ENCODE results near the gene CTIF. TPM values are rescaled to one million over a fixed set of nuclear protein-coding genes. Genes with fewer than 3 reads are reported as not detected.
A peak's percentile ranks its signal among the peaks of the same experiment; 100 is the strongest.
"Not testable (repeated sequence)": the region's sequence is repeated elsewhere in the genome, so short reads cannot be mapped to it uniquely, and the experiment has no call there.

The CTIF gene
- total RNA-seq, 1 experiment from 2014 or later = 5.0 TPM

GRCh38 chr18:48642503-48642902 is 103.7 kb downstream of the CTIF start:
- DNase-seq (ENCODE audit: low spot score) = no peak

GRCh38 chr18:48643262-48643661 is 104.4 kb downstream of the CTIF start:
- no peak for DNase-seq (ENCODE audit: low spot score)

GRCh38 chr18:48644029-48644428 is 105.2 kb downstream of the CTIF start:
- no peak for DNase-seq (ENCODE audit: low spot score)

DNA sequence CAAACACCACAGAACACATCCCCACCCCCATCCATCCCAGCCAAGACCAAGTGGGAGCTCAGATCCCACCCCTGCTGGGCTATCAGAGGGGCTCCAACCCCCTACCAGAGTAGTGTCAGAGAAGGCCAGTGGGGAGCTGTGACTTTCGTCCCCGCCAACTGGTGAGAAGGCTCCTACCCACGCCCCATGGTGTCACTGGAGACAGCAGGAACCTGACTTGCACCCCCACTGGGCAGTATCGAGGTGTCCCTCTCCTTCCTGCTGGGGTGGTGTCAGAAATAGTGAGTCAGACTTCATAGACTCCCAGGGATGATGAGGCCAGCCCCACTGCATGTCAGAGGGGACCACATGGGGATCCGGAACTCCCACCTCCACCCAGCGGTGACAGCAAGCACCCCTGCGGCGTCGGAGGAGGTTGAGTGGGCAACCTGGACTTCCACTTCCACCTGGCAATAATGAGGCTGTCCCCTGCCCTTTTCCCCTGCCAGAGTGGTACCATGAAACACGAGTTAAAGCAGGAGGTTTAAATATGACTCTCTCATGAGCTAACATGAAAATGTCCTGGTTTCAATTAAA is 106.7 kb downstream of the CTIF start:
- no peak for DNase-seq (ENCODE audit: low spot score)

DNA sequence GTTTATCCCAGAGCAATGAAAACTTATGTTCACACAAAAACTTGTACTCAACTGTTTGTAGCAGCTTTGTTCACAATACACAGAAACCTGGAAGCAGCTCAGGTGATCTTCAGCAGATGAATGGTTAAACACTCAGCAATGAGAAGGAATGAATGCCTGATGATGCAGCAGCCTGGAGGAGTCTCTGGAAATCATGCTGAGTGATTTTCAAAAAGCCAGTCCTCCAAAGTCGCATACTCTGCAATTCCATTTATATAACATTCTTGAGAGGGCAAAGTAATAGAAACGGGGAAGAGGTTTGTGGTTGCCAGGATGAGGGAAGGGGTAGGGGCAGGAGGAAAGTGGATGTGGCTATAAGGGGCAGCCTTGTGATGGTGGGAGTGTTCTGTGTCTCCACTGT is 108.1 kb downstream of the CTIF start:
- no peak for DNase-seq (ENCODE audit: low spot score)

GRCh38 chr18:48649231-48649630 is 110.4 kb downstream of the CTIF start:
- no peak for DNase-seq (ENCODE audit: low spot score)

GRCh38 chr18:48654591-48654990 is 115.8 kb downstream of the CTIF start:
- DNase-seq (ENCODE audit: low spot score) = not testable (repeated sequence)

DNA sequence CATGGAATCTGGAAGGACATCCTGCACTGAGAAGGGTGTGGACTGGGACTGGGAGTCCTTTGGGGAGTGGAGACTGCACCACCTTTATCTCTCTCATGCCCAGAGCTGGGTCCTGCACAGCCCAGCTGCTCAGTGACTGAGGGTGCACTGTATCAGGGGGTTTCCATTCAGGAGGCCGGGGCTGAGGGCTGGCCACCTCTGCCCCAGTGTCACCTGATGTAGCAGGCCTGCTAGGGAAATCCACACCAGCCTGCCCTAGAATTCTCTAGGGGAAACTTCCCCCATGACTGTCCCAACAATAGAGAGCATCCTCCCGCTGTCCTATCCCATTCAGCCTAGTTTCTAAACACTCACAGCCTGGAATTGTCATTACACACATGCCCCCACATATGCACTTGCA is 116.7 kb downstream of the CTIF start:
- no peak for DNase-seq (ENCODE audit: low spot score)

GRCh38 chr18:48656176-48656575 is 117.3 kb downstream of the CTIF start:
- no peak for DNase-seq (ENCODE audit: low spot score)

- no peak for DNase-seq (ENCODE audit: low spot score)
Observed at GRCh38 chr18:48656582-48656981, 117.8 kb downstream of the CTIF start.

- no peak for DNase-seq (ENCODE audit: low spot score)
Observed at GRCh38 chr18:48657447-48658120, 118.8 kb downstream of the CTIF start.

DNA sequence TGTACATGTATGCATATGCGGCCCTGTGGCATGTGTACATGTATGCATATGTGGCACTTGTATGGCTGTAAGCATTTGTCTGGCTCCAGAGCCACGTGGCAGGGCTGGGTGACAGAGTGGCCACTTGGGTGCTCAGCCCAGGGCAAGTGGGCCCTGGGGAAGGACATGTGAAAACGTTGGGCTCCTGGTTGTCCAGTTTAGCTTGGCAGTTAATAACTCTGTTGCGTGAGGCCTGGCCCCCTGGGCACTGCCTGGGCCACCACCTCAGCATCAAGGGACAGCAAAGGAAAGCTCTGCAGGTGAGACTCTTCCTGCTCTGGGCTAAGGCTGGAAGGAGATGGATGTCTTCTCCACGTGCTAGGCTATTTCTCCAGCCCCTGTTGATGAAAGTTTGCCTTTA is 119.9 kb downstream of the CTIF start:
- DNase-seq (ENCODE audit: low spot score) = no peak

GRCh38 chr18:48659188-48660009 is 120.6 kb downstream of the CTIF start:
- DNase-seq (ENCODE audit: low spot score) = no peak

- DNase-seq (ENCODE audit: low spot score) = no peak
Observed at GRCh38 chr18:48660346-48661228, 121.8 kb downstream of the CTIF start.

DNA sequence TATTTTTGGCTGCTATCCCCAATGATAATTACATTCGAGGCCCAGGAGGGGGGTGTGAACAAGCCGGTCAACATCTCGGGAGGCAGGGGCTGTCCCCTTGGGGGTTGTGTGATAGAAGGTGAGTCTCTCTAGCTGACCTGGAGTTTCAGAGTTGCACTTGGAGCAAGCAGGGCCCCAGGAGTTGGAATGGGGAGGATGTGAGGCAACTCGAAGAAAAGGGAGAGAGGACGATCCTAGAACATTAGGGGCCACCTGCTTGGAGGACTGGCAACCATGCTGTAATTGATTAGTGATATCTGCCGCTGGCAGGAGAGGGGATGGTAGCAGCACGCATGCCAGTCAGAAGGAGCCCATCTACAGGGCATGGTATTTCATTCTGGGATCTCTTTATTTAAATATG is 122.6 kb downstream of the CTIF start:
- DNase-seq (ENCODE audit: low spot score) = no peak

DNA sequence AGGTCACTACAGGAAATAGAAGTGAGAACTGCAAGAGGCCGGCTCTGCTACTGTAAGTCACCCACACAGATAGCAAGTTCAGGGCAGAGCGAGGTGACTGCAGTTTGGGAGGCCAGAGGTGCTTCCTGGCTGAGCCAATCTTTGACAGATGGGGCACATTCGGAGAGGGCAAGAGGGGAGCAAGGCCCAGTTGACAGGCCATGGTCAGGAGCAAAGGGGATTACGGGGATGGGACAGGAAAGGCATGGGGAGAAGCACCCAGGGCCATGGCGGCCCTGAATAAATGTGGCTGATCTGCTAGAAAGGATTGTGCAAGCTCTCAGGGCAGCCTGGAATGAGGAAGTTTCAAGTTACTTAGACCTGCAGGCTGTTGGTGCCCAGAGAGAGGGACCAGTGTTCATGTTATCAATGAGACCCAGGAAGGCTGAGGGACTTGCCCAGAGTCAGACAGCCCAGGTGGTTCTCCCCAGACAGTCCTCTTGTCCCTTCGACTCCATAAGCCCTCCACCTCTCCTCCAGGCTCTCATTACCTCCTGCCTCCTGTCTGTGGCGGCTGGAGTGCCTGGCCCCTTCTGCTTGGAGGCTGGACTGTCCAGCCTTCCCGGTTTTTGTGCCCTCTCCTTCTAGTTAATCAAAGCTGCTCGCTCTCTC is 123.3 kb downstream of the CTIF start:
- peak; percentile 61 for DNase-seq (ENCODE audit: low spot score)

- no peak for DNase-seq (ENCODE audit: low spot score)
Observed at GRCh38 chr18:48663096-48663930, 124.5 kb downstream of the CTIF start.

GRCh38 chr18:48663931-48664847 is 125.4 kb downstream of the CTIF start:
- DNase-seq (ENCODE audit: low spot score) = no peak

DNA sequence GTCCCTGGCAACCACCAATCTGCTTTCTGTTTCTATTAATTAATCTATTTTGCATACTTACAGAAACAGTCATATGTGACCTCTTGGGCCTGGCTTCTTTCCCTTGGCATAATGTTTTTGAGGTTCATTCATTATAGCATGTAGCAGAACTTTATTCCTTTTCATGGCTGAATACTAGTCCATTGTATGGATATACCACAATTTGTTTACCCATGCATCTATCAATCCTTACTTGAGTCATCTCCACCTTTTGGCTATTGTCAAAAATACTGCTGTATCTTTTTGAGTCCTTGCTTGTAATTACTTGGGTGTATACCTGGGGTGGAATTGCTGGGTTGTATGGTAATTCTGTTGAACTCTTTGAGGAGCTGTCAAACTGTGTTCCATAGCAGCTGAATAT is 126.8 kb downstream of the CTIF start:
- DNase-seq (ENCODE audit: low spot score) = no peak

Measured in H4 (cell line).